ENCODE results near the gene IP6K3.

IP6K3 gene

GRCh38 chr6:33788694-33789549 is 42.2 kb upstream of the IP6K3 start, which contains the start of gene LEMD2:
TSS of gene LEMD2 (minus strand) at chr6:33789130. CDS start at chr6:33789116, 14 bp downstream.
- TF ChIP-seq ZFX (IDR thresholded peaks at IDR 0.05) (peak; percentile 100), CTCF (conservative IDR thresholded peaks at IDR 0.05) (no peak; the same call in 1 of the 2 replicates)
- H3K27ac ChIP-seq = peak within 1 kb of the TSS; percentile 95

- H3K27ac ChIP-seq = peak overlapping the region; percentile 95
- TF ChIP-seq ZFX (IDR thresholded peaks at IDR 0.05) (no peak), CTCF (conservative IDR thresholded peaks at IDR 0.05) (no peak)
Observed at GRCh38 chr6:33787954-33788693, 41.4 kb upstream of the IP6K3 start.

- peak overlapping the region; percentile 95 for H3K27ac ChIP-seq
- TF ChIP-seq ZFX (IDR thresholded peaks at IDR 0.05) (no peak), CTCF (conservative IDR thresholded peaks at IDR 0.05) (no peak)
Observed at GRCh38 chr6:33787346-33787953, 40.7 kb upstream of the IP6K3 start.

- TF ChIP-seq ZFX (IDR thresholded peaks at IDR 0.05) (no peak), CTCF (conservative IDR thresholded peaks at IDR 0.05) (no peak)
- no peak overlapping the region for H3K27ac ChIP-seq
Observed at GRCh38 chr6:33786736-33787135, 40.0 kb upstream of the IP6K3 start.

- TF ChIP-seq ZFX (IDR thresholded peaks at IDR 0.05) = no peak
- no peak overlapping the region for H3K27ac ChIP-seq
Observed at GRCh38 chr6:33785778-33786177, 39.1 kb upstream of the IP6K3 start.

GRCh38 chr6:33784787-33785186 is 38.1 kb upstream of the IP6K3 start:
- H3K27ac ChIP-seq = no peak overlapping the region
- TF ChIP-seq ZFX (IDR thresholded peaks at IDR 0.05) (no peak), CTCF (conservative IDR thresholded peaks at IDR 0.05) (no peak)

GRCh38 chr6:33783781-33784520 is 37.2 kb upstream of the IP6K3 start:
- H3K27ac ChIP-seq = no peak overlapping the region
- no peak for TF ChIP-seq ZFX (IDR thresholded peaks at IDR 0.05)
- TF ChIP-seq CTCF (conservative IDR thresholded peaks at IDR 0.05) = no peak

All from C4-2B (cell line).